SK-N-SH (cell line): ENCODE results near the gene TTC21A. TPM values are rescaled to one million over a fixed set of nuclear protein-coding genes. Genes with fewer than 3 reads are reported as not detected.

ENCODE experiments used
- CTCF ChIA-PET: fragments of 300-600, 350-600 bp; formaldehyde crosslinking; extraction: SDS; loops from one replicate; lab custom pipeline; 2021; lab: Yijun Ruan, JAX
- POLR2A ChIA-PET: fragments of 350-600 bp; sonication (Branson Sonifier 250); formaldehyde crosslinking; extraction: SDS; loops from one replicate; lab custom pipeline; 2020; ENCODE audit warnings: antibody characterized with exemption, inconsistent platforms; lab: Yijun Ruan, JAX
- DNase-seq: peaks from one replicate; pipeline ENCODE4 v3.0.0; 2012
- H2AFZ ChIP-seq: fragments of 200-600 bp; sonication (generic); 2 replicates; pipeline ENCODE4 v1.8.1; 2016; ENCODE audit warnings: antibody characterized with exemption, mild to moderate bottlenecking, low read depth
- H3F3A ChIP-seq: fragments of 200-600 bp; sonication (generic); replicated peaks from 2 replicates; pipeline ENCODE3; 2016; ENCODE audit warnings: antibody characterized with exemption, mild to moderate bottlenecking; ENCODE audit not compliant: insufficient read depth
- H3K27ac ChIP-seq, 2 experiments: fragments of 200-500 bp in 1 of 2; fragments of 200-600 bp in 1 of 2; sonication (Bioruptor generic) in 1 of 2; sonication (generic), shearing (Covaris generic) in 1 of 2; 2 replicates each; pipeline versions ENCODE4 v1.5.1 to v1.6.1; 2014 to 2016; ENCODE audit warnings: low read depth in 2 of 2, inconsistent platforms in 1 of 2, low read length in 1 of 2, mild to moderate bottlenecking in 1 of 2, mixed read lengths in 1 of 2
- H3K27me3 ChIP-seq: fragments of 200-600 bp; sonication (generic), shearing (Covaris generic); 2 replicates; pipeline ENCODE4 v1.6.1; 2016; ENCODE audit warnings: mixed run types; ENCODE audit not compliant: insufficient read depth
- H3K36me3 ChIP-seq, 2 experiments: fragments of 200-500 bp in 1 of 2; fragments of 200-600 bp in 1 of 2; sonication (Bioruptor generic) in 1 of 2; sonication (generic) in 1 of 2; replicated peaks in 1 of 2; 2 replicates each; pipeline versions ENCODE3 to v1.5.1; 2014 to 2016; ENCODE audit warnings: low read length in 1 of 2, mild to moderate bottlenecking in 1 of 2; ENCODE audit not compliant: insufficient read depth in 2 of 2, control insufficient read depth in 1 of 2
- H3K4me1 ChIP-seq, 2 experiments: fragments of 200-500 bp in 1 of 2; fragments of 200-600 bp in 1 of 2; sonication (Bioruptor generic) in 1 of 2; sonication (generic), shearing (Covaris generic) in 1 of 2; 2 replicates each; pipeline versions ENCODE4 v1.5.1 to v1.6.1; 2014 to 2016; ENCODE audit warnings: low read depth in 1 of 2, low read length in 1 of 2, mixed run types in 1 of 2; ENCODE audit not compliant: insufficient read depth in 2 of 2, control insufficient read depth in 1 of 2
- H3K4me2 ChIP-seq: fragments of 200-600 bp; sonication (generic), shearing (Covaris generic); 2 replicates; pipeline ENCODE4 v1.6.1; 2017; ENCODE audit warnings: mixed run types
- H3K4me3 ChIP-seq, 2 experiments: fragments of 200-500 bp in 1 of 2; fragments of 200-600 bp in 1 of 2; sonication (Bioruptor generic) in 1 of 2; sonication (generic), shearing (Covaris generic) in 1 of 2; 2 replicates each; pipeline versions ENCODE4 v1.5.1 to v1.8.1; 2014 to 2016; ENCODE audit warnings: low read depth in 2 of 2, inconsistent platforms in 1 of 2, low read length in 1 of 2, mild to moderate bottlenecking in 1 of 2, mixed read lengths in 1 of 2, moderate library complexity in 1 of 2
- H3K79me2 ChIP-seq: fragments of 200-600 bp; sonication (generic); 2 replicates; pipeline ENCODE4 v1.8.1; 2017; ENCODE audit warnings: mild to moderate bottlenecking; ENCODE audit not compliant: insufficient read depth
- H3K9ac ChIP-seq: fragments of 200-600 bp; sonication (generic); 2 replicates; pipeline ENCODE4 v1.6.1; 2017; ENCODE audit warnings: mixed run types
- H3K9me2 ChIP-seq: fragments of 200-600 bp; sonication (generic); 2 replicates; pipeline ENCODE4 v1.6.1; 2017; ENCODE audit warnings: mixed run types
- H3K9me3 ChIP-seq: fragments of 200-600 bp; sonication (generic); 2 replicates; pipeline ENCODE4 v1.6.1; 2017; ENCODE audit warnings: mixed run types, mild to moderate bottlenecking, moderate library complexity
- H4K20me1 ChIP-seq: fragments of 200-600 bp; sonication (generic); 2 replicates; pipeline ENCODE4 v1.6.1; 2017; ENCODE audit warnings: mild to moderate bottlenecking, mixed run types; ENCODE audit not compliant: insufficient read depth
- CHD2 ChIP-seq: fragments of 150-350 bp; IDR thresholded peaks from 2 replicates; pipeline ENCODE4 v1.6.1; 2018; ENCODE audit warnings: low read length; ENCODE audit not compliant: partially characterized antibody
- GATA2 ChIP-seq: sonication (generic); formaldehyde crosslinking; IDR thresholded peaks from 2 replicates; pipeline ENCODE4 v1.5.0; 2020; ENCODE audit warnings: mild to moderate bottlenecking, missing genetic modification reagents
- NFIC ChIP-seq: IDR thresholded peaks from 2 replicates; pipeline ENCODE4 v1.4.0; 2012; ENCODE audit warnings: borderline replicate concordance
- PBX3 ChIP-seq: IDR thresholded peaks from 2 replicates; pipeline ENCODE4; 2012
- RXRA ChIP-seq: IDR thresholded peaks from 2 replicates; pipeline ENCODE4 v1.4.0; 2012; ENCODE audit warnings: low read depth, mild to moderate bottlenecking, borderline replicate concordance
- SMC3 ChIP-seq: IDR thresholded peaks from 2 replicates; pipeline ENCODE4 v1.6.1; 2012; ENCODE audit warnings: low read depth, low read length, improper control_type of control experiment
- ZBTB33 ChIP-seq: IDR thresholded peaks from 2 replicates; pipeline ENCODE4 v1.4.0; 2012; ENCODE audit warnings: low read depth, borderline replicate concordance
- WGBS: methylation state at CpG from one replicate; pipeline ENCODE4 v1.1.6; 2017; ENCODE audit warnings: low lambda C conversion rate; 5-methylcytosine and 5-hydroxymethylcytosine counted together
- polyA plus RNA-seq, 3 experiments: library from polyadenylated mRNA; depleted of rRNA; stranded (reverse); fragments of >200 nt; gene quantifications; 2 replicates each; pipeline ENCODE4 v1.2.3, GENCODE V29; 2012

TTC21A gene
- polyA plus RNA-seq, 1 of the 3 experiments (the other 2 are of a cell fraction) = 3.9 TPM

GRCh38 chr3:39153977-39154279 is 46.4 kb downstream of the TTC21A start:
- Histone ChIP-seq H3K9me3 (no peaks in the 10 kb centered on the region), H3F3A (peaks cover 39% of the 10 kb centered on the region), H3K36me3 (no peaks in the 10 kb centered on the region), H4K20me1 (peaks cover 28% of the 10 kb centered on the region; the same call in 1 of the 2 replicates), H3K79me2 (peaks cover 41% of the 10 kb centered on the region), H3K9me2 (no peaks in the 10 kb centered on the region), H3K27ac (peak overlapping the region in 1 of 2 experiments; percentile 45; a peak in 1 of 4 replicates), H3K27me3 (no peaks in the 10 kb centered on the region), H3K4me1 (peaks cover 18 to 39% of the 10 kb centered on the region in 2 experiments), H2AFZ (no peak overlapping the region), H3K9ac (peak overlapping the region; percentile 51; the same call in 1 of the 2 replicates), H3K4me3 (peak overlapping the region in 1 of 2 experiments; percentile 88; a peak in 2 of 4 replicates), H3K4me2 (peak overlapping the region; percentile 60; the same call in 1 of the 2 replicates)
- 54% methylated on average over 9 of the region's 9 CpGs for WGBS
- DNase-seq = no peak
- ChIA-PET POLR2A (no interaction called here), CTCF (interaction anchor here (1.1 kb wide), 1 partner anchor 8 kb away, joined by 3 read pairs; no protein-coding TSS in a partner anchor)
- TF ChIP-seq GATA2 (CRISPR knock-in tag) (no peak), RXRA (no peak), PBX3 (no peak), NFIC (no peak), ZBTB33 (no peak), SMC3 (no peak)

GRCh38 chr3:39154280-39155021 is 47.0 kb downstream of the TTC21A start:
- Histone ChIP-seq H3K27me3 (no peaks in the 10 kb centered on the region), H3K4me1 (peaks cover 13 to 34% of the 10 kb centered on the region in 2 experiments; a peak in 3 of 4 replicates), H3K9me2 (no peaks in the 10 kb centered on the region), H2AFZ (no peak overlapping the region), H3K27ac (no peak overlapping the region), H4K20me1 (peaks cover 28% of the 10 kb centered on the region; the same call in 1 of the 2 replicates), H3K9me3 (no peaks in the 10 kb centered on the region), H3K79me2 (peaks cover 36% of the 10 kb centered on the region), H3F3A (peaks cover 38% of the 10 kb centered on the region), H3K9ac (0 out of 2 replicates have a peak overlapping the region, but pooled peaks have one; percentile 51), H3K4me3 (no peak overlapping the region), H3K4me2 (no peak overlapping the region), H3K36me3 (no peaks in the 10 kb centered on the region)
- POLR2A ChIA-PET = no interaction called here
- DNase-seq = no peak
- WGBS = 82% methylated on average over 17 of the region's 18 CpGs
- CTCF ChIA-PET = interaction anchor here (1.1 kb wide), 1 partner anchor 9 kb away, joined by 3 read pairs; no protein-coding TSS in a partner anchor
- no peak for TF ChIP-seq CHD2
- no peak for TF ChIP-seq GATA2 (CRISPR knock-in tag)
